Colonic mucosa (tissue), 4 donors: ENCODE results near the gene C1orf115. TPM values are rescaled to one million over a fixed set of nuclear protein-coding genes. Genes with fewer than 3 reads are reported as not detected.
"Not testable (repeated sequence)": the region's sequence is repeated elsewhere in the genome, so short reads cannot be mapped to it uniquely, and the experiment has no call there.

Source experiments
- DNase-seq: peaks from one replicate; pipeline ENCODE4 v3.0.0-alpha.2; 2020
- H3K27ac ChIP-seq: fragments of 200-600 bp; one replicate; pipeline ENCODE4 v1.8.0; 2021
- H3K27me3 ChIP-seq: fragments of 200-600 bp; one replicate; pipeline ENCODE4 v1.8.0; 2021
- H3K36me3 ChIP-seq: fragments of 200-600 bp; one replicate; pipeline ENCODE4 v1.8.0; 2021
- H3K4me1 ChIP-seq: fragments of 200-600 bp; one replicate; pipeline ENCODE4 v1.8.0; 2021; ENCODE audit warnings: mild to moderate bottlenecking
- H3K4me3 ChIP-seq: fragments of 200-600 bp; one replicate; pipeline ENCODE4 v1.8.0; 2021
- H3K9ac ChIP-seq, 2 donors: one replicate each; pipeline ENCODE4 v1.7.0; 2013; ENCODE audit warnings: control low read depth in 2 of 2, low read depth in 2 of 2, low read length in 2 of 2
- H3K9me3 ChIP-seq: fragments of 200-600 bp; one replicate; pipeline ENCODE4 v1.8.0; 2021
- CTCF ChIP-seq: fragments of 200-600 bp; IDR thresholded peaks from one replicate; pipeline ENCODE4 v1.8.0; 2022; ENCODE audit warnings: antibody characterized with exemption, mild to moderate bottlenecking
- intact Hi-C: fragments of 100-400 bp; cut with DNase I; formaldehyde crosslinking; loops from one replicate; pipeline ENCODE4 v1.14.1; 2022
- total RNA-seq, 2 donors: library from RNA; stranded (reverse); fragmentation: NEBNext Ultra II Directional in 1 of 2; extraction: Animal tissue kit (Norgen Biotek cat#: 25700) in 1 of 2; gene quantifications; one replicate each; pipeline ENCODE4 v1.2.1, GENCODE V29; 2021
- donor health status: healthy.
- donor health status: DM: no; HTN: no; CAD: no.
- donor health status: DM: no; HTN: no; CAD: no.

Gene C1orf115
- total RNA-seq, 2 donors from 2014 or later: 29.4 to 80.6 TPM

GRCh38 chr1:220734571-220735326, 44.6 kb downstream of the C1orf115 start:
- Histone ChIP-seq H3K4me1 (no peaks in the 10 kb centered on the region), H3K9ac (peak overlapping the region in 1 of 2 donors; percentile 54), H3K27ac (peak overlapping the region; percentile 60), H3K9me3 (no peaks in the 10 kb centered on the region), H3K4me3 (no peak overlapping the region), H3K36me3 (no peaks in the 10 kb centered on the region), H3K27me3 (no peaks in the 10 kb centered on the region)
- intact Hi-C loops: loop anchor here (5.0 kb wide), 1 partner anchor 47 kb away; no protein-coding TSS in a partner anchor
- DNase-seq: peak; percentile 58
- TF ChIP-seq CTCF: no peak

- H3K27me3 ChIP-seq, H3K4me1 ChIP-seq, DNase-seq, H3K36me3 ChIP-seq, H3K27ac ChIP-seq, H3K9ac ChIP-seq, H3K4me3 ChIP-seq, intact Hi-C loops, H3K9me3 ChIP-seq: not testable (repeated sequence)
These were observed 46.1 kb downstream of the C1orf115 start for GRCh38 chr1:220736283-220736682.

GRCh38 chr1:220741349-220741748, 51.2 kb downstream of the C1orf115 start:
- Histone ChIP-seq H3K9me3 (no peaks in the 10 kb centered on the region), H3K4me3 (no peak overlapping the region), H3K9ac (no peak overlapping the region), H3K27ac (no peak overlapping the region), H3K36me3 (no peaks in the 10 kb centered on the region), H3K27me3 (no peaks in the 10 kb centered on the region), H3K4me1 (no peaks in the 10 kb centered on the region)
- no peak for TF ChIP-seq CTCF
- intact Hi-C loops: no loop called here
- no peak for DNase-seq

GRCh38 chr1:220741825-220742224, 51.7 kb downstream of the C1orf115 start:
- Histone ChIP-seq H3K9me3 (no peaks in the 10 kb centered on the region), H3K36me3 (no peaks in the 10 kb centered on the region), H3K9ac (no peak overlapping the region), H3K4me3 (no peak overlapping the region), H3K27me3 (no peaks in the 10 kb centered on the region), H3K27ac (no peak overlapping the region), H3K4me1 (no peaks in the 10 kb centered on the region)
- DNase-seq: no peak
- intact Hi-C loops: no loop called here
- no peak for TF ChIP-seq CTCF

DNA sequence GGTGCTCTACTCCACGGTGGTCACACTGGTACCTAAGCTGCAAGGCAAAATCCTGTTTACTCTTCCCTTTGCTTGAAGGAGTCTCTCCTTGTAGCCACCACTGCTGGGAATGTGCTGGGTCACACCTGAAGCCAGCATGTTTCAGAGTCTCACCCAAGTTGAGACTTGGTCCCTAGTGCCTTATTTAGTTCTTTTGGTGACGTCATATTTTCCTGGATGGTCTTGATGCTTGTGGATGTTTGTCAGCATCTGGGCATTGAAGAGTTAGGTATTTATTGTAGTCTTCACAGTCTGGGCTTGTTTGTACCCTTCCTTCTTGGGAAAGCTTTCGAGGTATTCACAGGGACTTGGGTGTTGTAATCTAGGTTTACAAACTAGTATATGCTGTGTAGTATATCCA, 52.4 kb downstream of the C1orf115 start:
- H3K36me3 ChIP-seq: no peaks in the 10 kb centered on the region
- no peaks in the 10 kb centered on the region for H3K4me1 ChIP-seq
- TF ChIP-seq CTCF: no peak
- no peaks in the 10 kb centered on the region for H3K9me3 ChIP-seq
- no peak overlapping the region for H3K9ac ChIP-seq
- no peak overlapping the region for H3K4me3 ChIP-seq
- DNase-seq: no peak
- intact Hi-C loops: no loop called here
- H3K27ac ChIP-seq: no peak overlapping the region
- no peaks in the 10 kb centered on the region for H3K27me3 ChIP-seq

- DNase-seq: no peak
- H3K36me3 ChIP-seq: no peaks in the 10 kb centered on the region
These were observed 56.7 kb downstream of the C1orf115 start for GRCh38 chr1:220746851-220747250.

More at GRCh38 chr1:220746851-220747250, 56.7 kb downstream of the C1orf115 start:
- H3K9me3 ChIP-seq: no peaks in the 10 kb centered on the region
- H3K4me1 ChIP-seq: peaks cover 3% of the 10 kb centered on the region
- H3K27ac ChIP-seq: no peak overlapping the region
- no peak overlapping the region for H3K9ac ChIP-seq
- H3K4me3 ChIP-seq: no peak overlapping the region
- TF ChIP-seq CTCF: no peak
- no peaks in the 10 kb centered on the region for H3K27me3 ChIP-seq
- intact Hi-C loops: no loop called here
